PFSK-1 (cell line): ENCODE results near the gene CLDN10. TPM values are rescaled to one million over a fixed set of nuclear protein-coding genes. Genes with fewer than 3 reads are reported as not detected.

Experiments
- FOXP2 ChIP-seq: optimal IDR thresholded peaks from 2 replicates; pipeline ENCODE3; 2011; ENCODE audit warnings: borderline replicate concordance, control low read depth, inconsistent platforms; ENCODE audit not compliant: insufficient read depth; ENCODE audit errors: extremely low read length, extremely low read depth
- POLR2AphosphoS5 ChIP-seq: IDR thresholded peaks from 2 replicates; pipeline ENCODE4 v1.6.1; 2012; ENCODE audit warnings: low read depth, mild to moderate bottlenecking, control low read depth, low read length, moderate library complexity
- REST ChIP-seq, 2 experiments: IDR thresholded peaks; 2 replicates each; pipeline versions ENCODE4 v1.6.1 to v1.8.0; 2011 to 2012; ENCODE audit warnings: low read depth in 2 of 2, low read length in 2 of 2, control low read depth in 1 of 2, inconsistent platforms in 1 of 2, mild to moderate bottlenecking in 1 of 2, moderate library complexity in 1 of 2; ENCODE audit not compliant: insufficient read depth in 1 of 2
- SIN3A ChIP-seq: IDR thresholded peaks from 2 replicates; pipeline ENCODE4 v1.6.1; 2012; ENCODE audit warnings: mild to moderate bottlenecking, low read length, moderate library complexity, borderline replicate concordance; ENCODE audit not compliant: insufficient read depth
- TAF1 ChIP-seq: IDR thresholded peaks from 2 replicates; pipeline ENCODE4 v1.6.1; 2012; ENCODE audit warnings: low read length, control low read depth, borderline replicate concordance; ENCODE audit not compliant: insufficient read depth
- polyA plus RNA-seq: library from polyadenylated mRNA; unstranded; fragments of >200 nt; gene quantifications from one replicate; pipeline ENCODE4 v1.2.1, GENCODE V29; 2012; ENCODE audit warnings: low read depth, missing spikeins; ENCODE audit not compliant: insufficient read length

CLDN10 gene
- not detected for polyA plus RNA-seq

- no peak for TF ChIP-seq POLR2AphosphoS5
- no peak for TF ChIP-seq REST (IDR thresholded peaks at IDR 0.05; ENCODE audit: insufficient read depth in 1 of 2, low read depth in 2 of 2, low read length in 2 of 2)
- TF ChIP-seq SIN3A, result no peak
- no peak for TF ChIP-seq TAF1
- no peak for TF ChIP-seq FOXP2
These were observed at the start of gene CLDN10 for GRCh38 chr13:95552539-95553441. Gene CLDN10, plus strand, starts transcription at chr13:95552720. Its CDS starts 34 bp downstream, at chr13:95552754.

- TF ChIP-seq SIN3A (no peak), TAF1 (no peak), FOXP2 (no peak), REST (IDR thresholded peaks at IDR 0.05; ENCODE audit: insufficient read depth in 1 of 2, low read depth in 2 of 2, low read length in 2 of 2) (no peak), POLR2AphosphoS5 (no peak)
These were observed 48.9 kb upstream of the CLDN10 start for GRCh38 chr13:95503662-95504061.

- no peak for TF ChIP-seq TAF1
- no peak for TF ChIP-seq FOXP2
- TF ChIP-seq REST (IDR thresholded peaks at IDR 0.05; ENCODE audit: insufficient read depth in 1 of 2, low read depth in 2 of 2, low read length in 2 of 2), result no peak
- TF ChIP-seq SIN3A, result no peak
- no peak for TF ChIP-seq POLR2AphosphoS5
These were observed 47.3 kb upstream of the CLDN10 start for GRCh38 chr13:95505265-95505664.

- TF ChIP-seq TAF1, result no peak
- no peak for TF ChIP-seq POLR2AphosphoS5
- no peak for TF ChIP-seq REST (IDR thresholded peaks at IDR 0.05; ENCODE audit: insufficient read depth in 1 of 2, low read depth in 2 of 2, low read length in 2 of 2)
- TF ChIP-seq FOXP2, result no peak
- no peak for TF ChIP-seq SIN3A
These were observed 46.5 kb upstream of the CLDN10 start for GRCh38 chr13:95505986-95506385.
